GM19372 (cell line): ENCODE data around the gene DCAF8L2.
"Not testable (repeated sequence)": the region's sequence is repeated elsewhere in the genome, so short reads cannot be mapped to it uniquely, and the experiment has no call there.

Source experiments
- ATAC-seq: cut with Tn5 transposase; IDR thresholded peaks from one replicate; pipeline ENCODE4 v1.9.1; 2021; ENCODE audit warnings: mild to moderate bottlenecking, low read depth, moderate library complexity; ENCODE audit not compliant: unreplicated experiment

The DCAF8L2 gene

DNA sequence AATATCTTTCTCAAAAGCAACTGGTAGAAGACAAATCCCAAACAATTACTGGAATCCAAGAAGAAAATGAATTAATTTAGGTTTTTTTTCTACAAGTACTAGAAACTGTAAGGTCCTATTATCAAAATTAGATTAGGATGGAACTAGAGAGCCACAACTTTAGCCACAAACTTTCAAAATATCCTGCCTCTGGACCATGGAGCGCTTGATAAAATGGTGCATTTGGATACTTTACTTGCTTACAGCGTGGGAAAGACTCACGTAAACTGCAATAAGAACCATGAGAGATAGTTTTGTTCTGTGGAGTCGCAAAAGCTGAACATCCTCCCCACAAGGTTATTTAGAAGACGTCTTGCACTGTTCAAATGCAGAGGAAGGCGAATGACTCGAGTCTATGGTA lies at the start of gene DCAF8L2:
TSS of gene DCAF8L2 (plus strand) at position 301 of the 400 bp plus-strand sequence. CDS start 156,552 bp downstream, outside the sequence.
- no peak for ATAC-seq

DNA sequence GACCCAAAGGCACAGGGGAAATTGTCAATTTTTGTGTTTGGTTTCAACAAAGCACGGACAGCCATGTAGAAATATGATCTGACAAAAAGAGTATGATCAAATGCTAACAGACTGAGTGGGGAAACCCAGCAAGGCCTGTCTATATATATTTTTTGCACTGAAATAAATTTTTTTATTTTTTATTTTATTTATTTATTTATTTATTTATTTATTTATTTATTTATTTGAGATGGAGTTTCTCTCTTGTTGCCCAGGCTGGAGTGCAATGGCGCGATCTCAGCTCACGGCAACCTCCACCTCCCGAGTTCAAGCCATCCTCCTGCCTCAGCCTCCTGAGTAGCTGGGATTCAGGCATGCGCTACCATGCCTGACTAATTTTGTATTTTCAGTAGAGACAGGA lies 49.0 kb upstream of the DCAF8L2 start:
- not testable (repeated sequence) for ATAC-seq

- ATAC-seq: no peak
These were observed 41.5 kb upstream of the DCAF8L2 start for GRCh38 chrX:27548624-27549023.

DNA sequence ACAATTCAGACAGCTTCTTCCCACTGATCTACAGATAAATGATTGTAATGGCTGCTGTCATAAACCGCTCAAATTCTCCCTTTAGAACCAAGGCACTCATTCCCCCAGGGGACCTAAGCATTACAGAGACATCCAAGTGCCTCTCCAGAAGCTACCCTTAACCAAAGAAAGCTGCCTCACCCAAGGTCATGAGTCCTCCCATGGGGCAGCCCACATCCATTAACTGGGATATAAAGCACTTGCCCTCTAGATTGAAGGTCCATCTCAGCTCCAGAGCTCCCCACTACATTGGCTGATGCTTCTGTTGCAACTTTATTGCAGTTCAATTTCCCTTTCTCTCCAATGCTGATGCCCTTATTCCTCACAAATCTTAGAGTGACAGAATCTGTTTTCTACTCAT lies 40.5 kb upstream of the DCAF8L2 start:
- no peak for ATAC-seq

GRCh38 chrX:27555514-27555913 lies 34.6 kb upstream of the DCAF8L2 start:
- no peak for ATAC-seq

DNA sequence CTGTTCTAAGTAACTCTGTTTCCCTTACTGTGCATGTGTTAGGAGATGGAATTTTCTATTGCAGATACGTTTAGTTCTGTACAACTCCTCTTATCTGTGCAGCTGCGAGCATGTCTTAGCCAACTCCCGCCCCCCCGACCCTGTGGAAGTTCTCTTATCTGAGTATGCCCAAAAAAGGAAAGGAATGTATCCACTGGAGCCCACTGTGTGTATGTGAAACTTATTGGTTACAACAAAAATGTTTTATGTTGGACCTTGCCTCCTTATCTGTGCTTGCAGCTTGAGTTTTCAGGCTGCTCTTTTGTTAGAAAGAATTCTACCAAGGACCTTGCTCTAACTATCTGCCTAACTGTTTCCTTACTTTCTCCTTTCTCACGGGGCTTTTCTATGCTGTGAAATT lies 24.2 kb upstream of the DCAF8L2 start:
- ATAC-seq: no peak

- no peak for ATAC-seq
These were observed 19.0 kb upstream of the DCAF8L2 start for GRCh38 chrX:27571164-27571563.

DNA sequence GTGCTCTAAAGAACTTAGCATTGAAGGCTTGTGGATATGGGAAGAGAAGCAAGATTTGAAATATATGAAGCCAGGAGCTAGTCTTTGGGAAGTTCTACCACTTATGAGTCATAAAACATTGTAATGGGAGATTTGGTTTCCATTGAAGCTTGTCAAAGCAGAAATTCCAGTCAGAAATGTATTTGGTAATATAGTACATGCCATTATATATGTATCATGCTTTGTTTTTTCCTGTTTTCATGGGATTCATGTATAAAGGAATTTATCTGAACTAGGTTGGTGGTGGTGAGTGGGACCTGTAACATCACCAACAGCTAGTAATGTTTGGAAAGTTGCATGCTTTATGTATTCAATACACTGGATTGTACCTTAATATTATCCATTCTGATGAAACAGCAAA lies 14.6 kb upstream of the DCAF8L2 start:
- ATAC-seq: no peak

DNA sequence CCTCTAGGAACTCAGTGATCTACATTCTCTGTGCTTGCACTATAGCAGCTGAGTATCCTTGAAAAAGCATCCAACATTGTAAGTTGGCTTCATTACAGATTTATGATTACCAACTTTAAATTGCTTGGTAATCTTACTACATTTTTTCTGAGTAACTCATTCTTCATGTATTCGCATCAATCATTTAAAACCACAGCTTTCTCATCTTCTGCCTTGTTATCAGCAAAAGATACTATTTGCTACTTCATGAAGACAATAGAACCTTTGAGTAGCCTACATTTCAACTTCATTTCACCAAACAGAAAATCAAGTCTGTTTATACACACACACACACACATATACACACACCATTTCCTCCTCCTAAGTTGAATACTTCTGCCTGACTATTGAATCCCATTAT lies 6.2 kb upstream of the DCAF8L2 start:
- ATAC-seq: no peak

DNA sequence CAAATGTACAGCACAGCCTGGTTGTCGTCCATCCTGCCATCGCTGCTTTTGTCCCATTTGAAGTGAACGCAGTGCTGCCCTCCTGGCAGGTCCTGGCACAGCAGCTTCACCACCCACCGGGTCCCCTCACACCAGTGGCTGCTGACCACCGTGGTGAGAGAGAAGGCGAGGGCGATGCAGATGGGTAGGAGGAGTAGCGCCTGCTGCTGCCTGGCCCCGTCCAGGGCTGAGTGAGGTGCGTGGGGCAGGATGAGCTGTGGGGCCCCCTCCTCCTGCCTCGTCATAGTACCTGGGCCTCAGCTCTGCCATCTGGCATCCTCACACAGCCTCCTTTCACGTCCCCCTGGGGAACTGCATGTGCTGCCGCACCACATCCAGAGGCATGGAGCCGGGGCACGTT lies 1.8 kb downstream of the DCAF8L2 start:
- no peak for ATAC-seq

DNA sequence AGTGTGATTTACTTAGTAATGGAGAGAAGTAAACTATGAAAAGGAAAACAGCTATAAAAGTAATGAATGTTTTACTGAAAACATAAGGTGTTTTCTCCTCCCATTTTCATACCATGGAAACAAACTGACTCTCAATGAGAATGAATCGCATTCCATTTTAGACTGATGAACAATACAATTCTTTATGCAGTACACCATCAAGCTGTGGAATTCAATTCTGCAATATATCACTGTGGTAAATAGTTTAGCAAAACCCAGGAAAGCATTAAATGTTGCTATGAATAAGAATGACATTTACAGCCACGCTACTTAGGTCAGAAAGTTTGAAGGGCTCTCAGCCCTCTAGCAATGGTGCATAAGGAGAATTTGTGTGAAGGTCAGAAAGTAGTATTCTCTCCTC lies 7.4 kb downstream of the DCAF8L2 start:
- no peak for ATAC-seq

- no peak for ATAC-seq
These were observed 8.2 kb downstream of the DCAF8L2 start for GRCh38 chrX:27598312-27598711.

- ATAC-seq: no peak
These were observed 9.8 kb downstream of the DCAF8L2 start for GRCh38 chrX:27599928-27600327.

DNA sequence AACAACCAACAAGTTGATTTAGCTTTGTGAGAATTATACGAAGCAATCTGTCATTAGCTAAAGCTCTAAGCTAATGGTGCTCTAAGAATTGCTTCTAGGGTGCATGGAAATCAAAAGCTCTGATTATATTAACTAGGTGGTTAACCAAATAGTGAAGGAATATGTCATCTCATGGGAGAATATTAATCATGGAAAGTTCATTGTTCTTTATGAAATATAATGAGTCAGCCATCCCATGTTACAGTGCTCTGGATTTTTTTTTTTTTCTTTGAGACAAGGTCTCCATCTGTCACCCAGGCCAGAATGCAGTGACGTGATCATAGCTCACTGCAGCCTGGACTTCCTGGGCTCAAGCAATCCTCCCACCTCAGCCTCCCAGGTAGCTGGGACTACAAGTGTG lies 10.5 kb downstream of the DCAF8L2 start:
- ATAC-seq: no peak

GRCh38 chrX:27608671-27609070 lies 18.5 kb downstream of the DCAF8L2 start:
- no peak for ATAC-seq

- ATAC-seq: no peak
These were observed 29.3 kb downstream of the DCAF8L2 start for GRCh38 chrX:27619459-27619858.

DNA sequence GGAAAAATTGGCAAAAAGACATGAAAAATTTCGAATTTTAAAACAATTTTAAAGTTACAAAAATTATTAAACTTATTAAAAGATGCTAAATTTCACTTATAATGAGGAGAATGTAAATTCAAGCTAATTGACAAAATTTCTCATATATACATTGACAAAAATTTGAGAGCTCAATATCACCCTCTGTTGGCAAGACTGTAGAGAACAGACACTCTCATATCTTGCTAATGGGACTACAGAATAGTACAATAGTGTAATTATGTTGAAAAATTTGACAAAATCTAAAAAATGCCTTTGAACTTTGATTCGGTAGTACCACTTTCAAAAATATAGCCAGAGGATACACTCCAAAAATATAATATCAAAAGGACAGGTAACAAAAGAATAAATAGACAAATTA lies 29.8 kb downstream of the DCAF8L2 start:
- ATAC-seq: no peak

DNA sequence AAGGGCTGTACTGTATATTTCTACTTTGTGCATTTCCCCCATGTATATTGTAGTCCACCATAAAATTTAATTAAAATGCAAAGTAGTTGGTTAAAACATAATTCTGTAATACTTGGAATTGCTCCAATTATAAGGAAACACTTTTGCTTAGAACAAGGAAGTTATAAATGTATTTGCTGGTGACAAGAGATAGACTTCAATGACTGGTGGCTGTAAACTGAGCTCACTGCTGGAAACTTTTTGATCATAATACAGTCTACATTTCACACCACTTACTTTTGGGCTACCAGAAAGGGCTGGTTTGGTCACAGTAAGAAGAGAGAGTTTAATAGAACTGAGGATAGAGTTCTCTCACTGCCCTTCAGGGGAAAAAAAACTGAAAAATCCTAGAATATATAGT lies 32.7 kb downstream of the DCAF8L2 start:
- ATAC-seq: no peak

- ATAC-seq: no peak
These were observed 35.9 kb downstream of the DCAF8L2 start for GRCh38 chrX:27626066-27626465.

GRCh38 chrX:27633328-27633727 lies 43.2 kb downstream of the DCAF8L2 start:
- no peak for ATAC-seq

DNA sequence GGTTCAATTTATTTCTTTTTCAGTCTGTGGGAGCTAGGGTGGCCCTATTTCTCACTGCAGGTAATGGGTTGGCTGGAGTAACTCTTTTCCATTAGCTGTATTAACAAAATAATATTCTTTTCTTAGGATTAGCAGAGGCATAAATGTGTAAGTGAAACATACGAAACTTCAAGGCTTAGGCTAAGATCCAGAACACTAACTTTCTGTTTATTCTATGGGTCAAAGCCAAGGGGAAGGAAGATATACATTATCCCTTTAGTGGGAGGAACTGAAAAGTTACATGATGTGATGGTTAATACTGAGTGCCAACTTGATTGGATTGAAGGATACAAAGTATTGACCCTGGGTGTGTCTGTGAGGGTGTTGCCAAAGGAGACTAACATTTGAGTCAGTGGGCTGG lies 66.4 kb downstream of the DCAF8L2 start:
- no peak for ATAC-seq

DNA sequence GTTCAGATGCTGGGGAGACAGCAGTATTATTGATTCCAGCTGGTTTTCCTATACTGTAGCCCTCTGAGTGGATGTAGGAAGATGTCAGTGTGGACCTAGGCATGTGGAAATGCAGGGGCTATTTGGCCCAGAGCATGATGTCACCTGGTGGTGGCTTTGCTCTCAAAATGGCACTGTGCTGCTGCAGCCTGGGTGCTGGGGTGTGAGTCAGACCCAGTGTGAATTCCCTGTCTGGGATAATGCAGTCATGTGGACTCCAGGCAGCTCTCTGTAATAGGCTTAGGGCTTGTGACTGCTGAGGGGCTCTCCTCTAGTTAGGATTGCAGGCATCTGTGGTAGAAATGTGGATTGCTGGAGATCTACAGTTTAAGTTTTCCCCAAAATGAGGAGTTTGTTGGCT lies 70.7 kb downstream of the DCAF8L2 start:
- no peak for ATAC-seq

GRCh38 chrX:27671234-27671633 lies 81.1 kb downstream of the DCAF8L2 start:
- no peak for ATAC-seq
